HCT116 (cell line): ENCODE data around the gene PIPOX. TPM values are rescaled to one million over a fixed set of nuclear protein-coding genes. Genes with fewer than 3 reads are reported as not detected.

Source experiments
- ATAC-seq: fragments of 200-7000 bp; cut with Tn5 transposase; 2 replicates; pipeline ENCODE4 v1.9.1; 2020; ENCODE audit warnings: mild to moderate bottlenecking, moderate library complexity
- BruUV-seq: library from RNA; stranded (reverse); fragments of 400-500 nt; replicated peaks from 2 replicates; lab custom pipeline; 2021; lab: Mats Ljungman, UMichigan
- CTCF ChIA-PET: fragments of 300-600 bp; sonication (Branson Sonifier 250); formaldehyde crosslinking; loops from one replicate; lab custom pipeline; 2021; ENCODE audit warnings: antibody characterized with exemption; lab: Charles Lee
- POLR2A ChIA-PET: fragments of 300-600, 350-600 bp; sonication (Branson Sonifier 250); formaldehyde crosslinking; loops from one replicate; lab custom pipeline; 2021; ENCODE audit warnings: antibody characterized with exemption; lab: Charles Lee
- RAD21 ChIA-PET, 2 experiments: fragments of 300-600 bp; sonication (Branson Sonifier 250); formaldehyde crosslinking; loops; one replicate each; lab custom pipeline; 2023; ENCODE audit warnings: low total read pairs in 2 of 2; ENCODE audit not compliant: uncharacterized antibody in 2 of 2, unreplicated experiment in 2 of 2, low non-redundant PET in 1 of 2; lab: Charles Lee
- DNase-seq: peaks from one replicate; pipeline ENCODE4 v3.0.0-alpha.2; 2010; ENCODE audit warnings: low read depth, low spot score
- H2AFZ ChIP-seq: fragments of 200-600 bp; shearing (Covaris generic), sonication (generic); 2 replicates; pipeline ENCODE4 v1.6.1; 2017; ENCODE audit warnings: low read depth, mixed run types, mixed read lengths, antibody characterized with exemption, low read length; ENCODE audit not compliant: poor library complexity, severe bottlenecking
- H3K27ac ChIP-seq: 2 replicates; pipeline ENCODE4 v1.5.1; 2012; ENCODE audit warnings: low read depth, low read length
- H3K27me3 ChIP-seq: fragments of 200-600 bp; sonication (generic); 2 replicates; pipeline ENCODE4 v1.6.1; 2016; ENCODE audit warnings: mixed run types, low read length, mixed read lengths; ENCODE audit not compliant: insufficient read depth
- H3K36me3 ChIP-seq, 2 experiments: fragments of 200-500 bp in 1 of 2; fragments of 200-600 bp in 1 of 2; sonication (Bioruptor generic) in 1 of 2; sonication (generic) in 1 of 2; 2 replicates each; pipeline versions ENCODE4 v1.5.1 to v1.6.1; 2014 to 2016; ENCODE audit warnings: low read length in 2 of 2, inconsistent platforms in 1 of 2, mixed read lengths in 1 of 2, mixed run types in 1 of 2; ENCODE audit not compliant: insufficient read depth in 2 of 2, control insufficient read depth in 1 of 2
- H3K4me1 ChIP-seq, 2 experiments: fragments of 200-600 bp in 1 of 2; sonication (generic) in 1 of 2; 2 replicates each; pipeline versions ENCODE4 v1.5.1 to v1.6.1; 2012 to 2017; ENCODE audit warnings: low read length in 2 of 2, inconsistent platforms in 1 of 2, mild to moderate bottlenecking in 1 of 2, mixed read lengths in 1 of 2, mixed run types in 1 of 2, moderate library complexity in 1 of 2; ENCODE audit not compliant: insufficient read depth in 2 of 2, control insufficient read depth in 1 of 2
- H3K4me2 ChIP-seq: fragments of 200-600 bp; sonication (generic); 2 replicates; pipeline ENCODE4 v1.6.1; 2017; ENCODE audit warnings: mixed run types, low read length, mixed read lengths
- H3K4me3 ChIP-seq, 2 experiments: fragments of 200-600 bp in 1 of 2; sonication (generic) in 1 of 2; replicated peaks in 1 of 2; 2 replicates each; pipeline ENCODE4 v1.5.1; 2011 to 2016; ENCODE audit warnings: low read length in 2 of 2, control low read depth in 1 of 2, low read depth in 1 of 2, mild to moderate bottlenecking in 1 of 2, mixed read lengths in 1 of 2, mixed run types in 1 of 2
- H3K79me2 ChIP-seq: fragments of 200-600 bp; sonication (generic); 2 replicates; pipeline ENCODE4 v1.6.1; 2017; ENCODE audit warnings: mild to moderate bottlenecking, mixed run types, low read length, moderate library complexity, mixed read lengths; ENCODE audit not compliant: insufficient read depth
- H3K9ac ChIP-seq: fragments of 200-600 bp; sonication (generic); 2 replicates; pipeline ENCODE4 v1.6.1; 2016; ENCODE audit warnings: low read length, mixed read lengths
- H3K9me2 ChIP-seq: fragments of 200-600 bp; sonication (generic), shearing (Covaris generic); 2 replicates; pipeline ENCODE4 v1.6.1; 2017; ENCODE audit warnings: mixed run types, mild to moderate bottlenecking, moderate library complexity; ENCODE audit not compliant: insufficient read depth
- H3K9me3 ChIP-seq, 2 experiments: fragments of 200-500 bp in 1 of 2; fragments of 200-600 bp in 1 of 2; sonication (Bioruptor generic) in 1 of 2; sonication (generic) in 1 of 2; 2 replicates each; pipeline ENCODE4 v1.6.1; 2014 to 2017; ENCODE audit warnings: low read length in 2 of 2, mixed read lengths in 2 of 2, inconsistent platforms in 1 of 2, low read depth in 1 of 2, mild to moderate bottlenecking in 1 of 2, mixed run types in 1 of 2, moderate library complexity in 1 of 2; ENCODE audit not compliant: control insufficient read depth in 1 of 2, insufficient read depth in 1 of 2
- H4K20me1 ChIP-seq: fragments of 200-600 bp; sonication (generic), shearing (Covaris generic); 2 replicates; pipeline ENCODE4 v1.6.1; 2017; ENCODE audit warnings: mixed run types, mild to moderate bottlenecking, moderate library complexity; ENCODE audit not compliant: insufficient read depth
- EGR1 ChIP-seq: IDR thresholded peaks from 2 replicates; pipeline ENCODE4 v1.6.1; 2012; ENCODE audit warnings: low read depth
- intact Hi-C: fragments of 100-400 bp; cut with micrococcal nuclease; formaldehyde crosslinking; loops from 2 replicates; pipeline ENCODE4 v1.10.0; 2022
- total RNA-seq: library from RNA; stranded (reverse); gene quantifications from one replicate; pipeline ENCODE4 v1.2.1, GENCODE V29; 2021; ENCODE audit not compliant: unreplicated experiment
- TF ChIP-seq, protein P1 (sequence below): IDR thresholded peaks from 2 replicates; pipeline ENCODE4 v1.6.1; 2011; ENCODE audit warnings: mild to moderate bottlenecking, low read length, moderate library complexity; ENCODE audit not compliant: insufficient replicate concordance; ENCODE audit errors: extremely low read depth

The PIPOX gene
- total RNA-seq, 1 experiment from 2014 or later, result 1.8 TPM

DNA sequence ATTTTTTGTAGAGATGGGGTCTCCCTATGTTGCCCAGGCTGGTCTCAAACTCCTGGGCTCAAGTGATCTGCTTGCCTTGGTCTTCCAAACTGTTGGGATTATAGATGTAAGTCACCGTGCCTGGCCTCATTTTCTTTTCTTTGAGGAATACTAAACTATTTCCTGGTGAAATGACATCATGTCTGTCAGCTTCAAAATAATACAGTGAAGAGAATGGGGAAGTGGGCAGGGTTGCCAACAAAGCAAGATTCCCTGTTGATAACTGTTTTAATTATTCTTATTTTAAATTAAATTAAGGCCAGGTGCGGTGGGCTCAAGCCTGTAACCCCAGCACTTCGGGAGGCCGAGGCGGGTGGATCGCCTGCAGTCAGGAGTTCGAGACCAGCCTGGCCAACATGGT, 21.1 kb downstream of the PIPOX start:
- Histone ChIP-seq H3K36me3 (no peaks in the 10 kb centered on the region), H2AFZ (no peak overlapping the region), H3K9ac (no peak overlapping the region), H3K79me2 (no peaks in the 10 kb centered on the region), H4K20me1 (no peaks in the 10 kb centered on the region), H3K4me3 (no peak overlapping the region), H3K9me2 (no peaks in the 10 kb centered on the region), H3K9me3 (no peaks in the 10 kb centered on the region), H3K27ac (no peak overlapping the region), H3K27me3 (no peaks in the 10 kb centered on the region), H3K4me2 (no peak overlapping the region), H3K4me1 (no peaks in the 10 kb centered on the region)
- POLR2A ChIA-PET, result no interaction called here
- TF ChIP-seq EGR1, result no peak
- DNase-seq, result no peak
- CTCF ChIA-PET, result no interaction called here
- RAD21 ChIA-PET, result no interaction called here
- ATAC-seq, result no peak
- intact Hi-C loops, result no loop called here
- no TSS peak for BruUV-seq

DNA sequence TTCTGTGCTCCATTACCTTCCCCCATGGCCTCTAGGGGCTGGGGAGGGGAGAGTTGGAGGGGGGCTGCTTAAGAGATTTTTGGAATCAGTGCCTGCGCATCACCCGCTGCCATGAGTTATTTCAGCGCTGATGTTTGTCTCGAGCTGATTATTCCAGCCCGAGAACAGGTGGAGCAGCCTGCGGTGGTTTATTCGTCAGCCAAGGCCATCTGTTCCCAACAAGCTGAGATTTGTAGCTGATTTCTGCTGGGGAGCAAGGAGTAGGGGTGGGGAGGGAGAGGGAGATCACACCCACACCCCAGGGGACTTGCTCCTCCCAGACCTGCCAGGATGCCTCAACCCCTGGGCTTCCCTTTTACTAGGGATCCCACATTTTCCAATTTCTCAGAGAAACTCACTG, 23.1 kb downstream of the PIPOX start:
- Histone ChIP-seq H3K9ac (no peak overlapping the region), H3K27ac (no peak overlapping the region), H3K4me3 (no peak overlapping the region), H3K27me3 (no peaks in the 10 kb centered on the region), H3K36me3 (no peaks in the 10 kb centered on the region), H3K9me2 (no peaks in the 10 kb centered on the region), H3K9me3 (no peaks in the 10 kb centered on the region), H3K4me2 (no peak overlapping the region), H3K79me2 (no peaks in the 10 kb centered on the region), H3K4me1 (no peaks in the 10 kb centered on the region), H2AFZ (no peak overlapping the region), H4K20me1 (no peaks in the 10 kb centered on the region)
- ChIA-PET POLR2A (no interaction called here), RAD21 (no interaction called here), CTCF (no interaction called here)
- intact Hi-C loops, result no loop called here
- DNase-seq (no peak), ATAC-seq (no peak)
- no TSS peak for BruUV-seq
- TF ChIP-seq, protein P1, sequence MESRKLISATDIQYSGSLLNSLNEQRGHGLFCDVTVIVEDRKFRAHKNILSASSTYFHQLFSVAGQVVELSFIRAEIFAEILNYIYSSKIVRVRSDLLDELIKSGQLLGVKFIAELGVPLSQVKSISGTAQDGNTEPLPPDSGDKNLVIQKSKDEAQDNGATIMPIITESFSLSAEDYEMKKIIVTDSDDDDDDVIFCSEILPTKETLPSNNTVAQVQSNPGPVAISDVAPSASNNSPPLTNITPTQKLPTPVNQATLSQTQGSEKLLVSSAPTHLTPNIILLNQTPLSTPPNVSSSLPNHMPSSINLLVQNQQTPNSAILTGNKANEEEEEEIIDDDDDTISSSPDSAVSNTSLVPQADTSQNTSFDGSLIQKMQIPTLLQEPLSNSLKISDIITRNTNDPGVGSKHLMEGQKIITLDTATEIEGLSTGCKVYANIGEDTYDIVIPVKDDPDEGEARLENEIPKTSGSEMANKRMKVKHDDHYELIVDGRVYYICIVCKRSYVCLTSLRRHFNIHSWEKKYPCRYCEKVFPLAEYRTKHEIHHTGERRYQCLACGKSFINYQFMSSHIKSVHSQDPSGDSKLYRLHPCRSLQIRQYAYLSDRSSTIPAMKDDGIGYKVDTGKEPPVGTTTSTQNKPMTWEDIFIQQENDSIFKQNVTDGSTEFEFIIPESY, result no peak
